Thyroid gland (tissue), 4 donors: ENCODE measurements around the gene MBNL2.

Source experiments
- POLR2A ChIP-seq, 2 donors: fragments of 450-650 bp; IDR thresholded peaks; one replicate each; pipeline ENCODE4 v1.6.1; 2017; ENCODE audit warnings: antibody characterized with exemption in 2 of 2, mild to moderate bottlenecking in 2 of 2, moderate library complexity in 1 of 2
- TF ChIP-seq, protein P1 (sequence below), 6 experiments: fragments of 200-600 bp in 3 of 6; fragments of 450-650 bp in 3 of 6; sonication (generic) in 3 of 6; IDR thresholded peaks; one replicate each; pipeline ENCODE4 v1.5.1; 2016 to 2019; ENCODE audit warnings: antibody characterized with exemption in 6 of 6, mild to moderate bottlenecking in 2 of 6, inconsistent platforms in 1 of 6, moderate library complexity in 1 of 6

DNA sequence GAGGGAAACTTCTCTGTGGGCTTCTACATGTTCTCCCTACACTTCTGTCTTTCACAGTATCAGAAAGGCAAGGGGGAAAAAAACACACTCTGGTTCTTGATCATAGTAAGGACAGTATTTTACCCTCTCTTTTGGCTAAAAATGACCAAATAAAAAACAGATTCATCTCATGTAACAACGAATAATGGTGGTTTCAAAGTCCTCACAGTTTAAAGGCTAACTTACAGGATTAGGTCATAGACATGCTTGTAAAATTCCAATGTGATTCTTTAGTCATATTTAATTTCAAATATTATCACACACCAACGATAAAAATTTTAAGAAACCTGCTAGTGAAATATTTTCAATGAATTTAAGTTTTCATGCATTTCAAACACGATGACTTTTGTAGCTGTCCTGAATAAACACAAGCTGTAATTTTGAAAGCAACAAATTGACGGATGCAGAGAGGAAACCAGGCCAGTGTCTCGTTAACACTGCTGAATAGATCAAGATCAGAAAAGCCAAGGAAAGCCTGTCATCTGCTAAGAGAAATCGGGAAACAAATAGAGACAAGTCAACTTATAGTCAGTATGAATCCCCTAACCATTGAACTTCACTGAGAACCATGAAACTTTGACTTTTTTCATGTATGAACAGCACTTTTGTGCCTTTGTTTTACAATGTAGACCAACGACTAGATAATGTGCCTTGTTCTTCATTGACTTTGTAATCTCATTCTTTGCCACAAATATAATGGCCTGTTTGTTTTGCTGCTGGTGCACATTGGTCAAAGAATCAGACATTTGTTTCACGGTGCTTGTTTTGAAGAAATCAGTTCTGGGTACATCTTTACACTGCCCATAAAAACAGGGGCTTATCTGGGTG is 22.0 kb downstream of the MBNL2 start:
- no peak for TF ChIP-seq POLR2A (IDR thresholded peaks at IDR 0.05)
- TF ChIP-seq, protein P1, sequence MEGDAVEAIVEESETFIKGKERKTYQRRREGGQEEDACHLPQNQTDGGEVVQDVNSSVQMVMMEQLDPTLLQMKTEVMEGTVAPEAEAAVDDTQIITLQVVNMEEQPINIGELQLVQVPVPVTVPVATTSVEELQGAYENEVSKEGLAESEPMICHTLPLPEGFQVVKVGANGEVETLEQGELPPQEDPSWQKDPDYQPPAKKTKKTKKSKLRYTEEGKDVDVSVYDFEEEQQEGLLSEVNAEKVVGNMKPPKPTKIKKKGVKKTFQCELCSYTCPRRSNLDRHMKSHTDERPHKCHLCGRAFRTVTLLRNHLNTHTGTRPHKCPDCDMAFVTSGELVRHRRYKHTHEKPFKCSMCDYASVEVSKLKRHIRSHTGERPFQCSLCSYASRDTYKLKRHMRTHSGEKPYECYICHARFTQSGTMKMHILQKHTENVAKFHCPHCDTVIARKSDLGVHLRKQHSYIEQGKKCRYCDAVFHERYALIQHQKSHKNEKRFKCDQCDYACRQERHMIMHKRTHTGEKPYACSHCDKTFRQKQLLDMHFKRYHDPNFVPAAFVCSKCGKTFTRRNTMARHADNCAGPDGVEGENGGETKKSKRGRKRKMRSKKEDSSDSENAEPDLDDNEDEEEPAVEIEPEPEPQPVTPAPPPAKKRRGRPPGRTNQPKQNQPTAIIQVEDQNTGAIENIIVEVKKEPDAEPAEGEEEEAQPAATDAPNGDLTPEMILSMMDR (IDR thresholded peaks at IDR 0.05), result no peak
